Measurements from ENCODE around the gene RAD1. TPM values are rescaled to one million over a fixed set of nuclear protein-coding genes. Genes with fewer than 3 reads are reported as not detected.

Gene RAD1
- polyA plus RNA-seq, 1 donor (not counting 4 experiments of a cell fraction or from before 2014, with no cell fraction given), result 23.1 TPM

GRCh38 chr5:34870382-34870781 is 44.9 kb downstream of the RAD1 start:
- Histone ChIP-seq H3K4me1 (ENCODE audit: control insufficient read depth, extremely low read depth, insufficient read depth, low read length) (no peaks in the 10 kb centered on the region), H3K79me2 (ENCODE audit: control insufficient read depth, insufficient read depth, low read length) (no peaks in the 10 kb centered on the region), H3K27me3 (ENCODE audit: control insufficient read depth, extremely low read depth, insufficient read depth, low read length) (no peaks in the 10 kb centered on the region), H3K9me3 (ENCODE audit: control insufficient read depth, low read depth, low read length) (no peaks in the 10 kb centered on the region), H2AFZ (ENCODE audit: control insufficient read depth, low read length) (no peak overlapping the region), H4K20me1 (ENCODE audit: control insufficient read depth, extremely low read depth, insufficient read depth, low read length) (no peaks in the 10 kb centered on the region), H3K9ac (ENCODE audit: control insufficient read depth, extremely low read depth, insufficient read depth, low read length) (no peak overlapping the region), H3K4me3 (ENCODE audit: control insufficient read depth in 2 of 3, extremely low read depth in 1 of 3, insufficient read depth in 2 of 3, low read depth in 1 of 3, low read length in 3 of 3) (no peak overlapping the region), H3K9me1 (ENCODE audit: control insufficient read depth, extremely low read depth, insufficient read depth, low read length) (no peaks in the 10 kb centered on the region), H3K36me3 (ENCODE audit: control insufficient read depth in 2 of 2, extremely low read depth in 1 of 2, insufficient read depth in 2 of 2, low read length in 2 of 2) (no peaks in the 10 kb centered on the region), H3K4me2 (ENCODE audit: control insufficient read depth, extremely low read depth, insufficient read depth, low read depth, low read length) (no peak overlapping the region), H3K27ac (ENCODE audit: control insufficient read depth, insufficient read depth, low read length) (no peak overlapping the region)
- TF ChIP-seq EZH2 (IDR thresholded peaks at IDR 0.05; ENCODE audit: low read length), result no peak
- dilution Hi-C loops (cut with MboI; ENCODE audit: extremely low pct_ligation_motif_present, low sequenced_read_pairs), result no loop called here
- no peak for DNase-seq (ENCODE audit: low read depth, low spot score)
- FAIRE-seq, result no peak

GRCh38 chr5:34869256-34869655 is 46.0 kb downstream of the RAD1 start:
- no peak for DNase-seq (ENCODE audit: low read depth, low spot score)
- Histone ChIP-seq H2AFZ (ENCODE audit: control insufficient read depth, low read length) (no peak overlapping the region), H3K36me3 (ENCODE audit: control insufficient read depth in 2 of 2, extremely low read depth in 1 of 2, insufficient read depth in 2 of 2, low read length in 2 of 2) (no peaks in the 10 kb centered on the region), H3K9ac (ENCODE audit: control insufficient read depth, extremely low read depth, insufficient read depth, low read length) (no peak overlapping the region), H3K9me3 (ENCODE audit: control insufficient read depth, low read depth, low read length) (no peaks in the 10 kb centered on the region), H3K27ac (ENCODE audit: control insufficient read depth, insufficient read depth, low read length) (no peak overlapping the region), H3K79me2 (ENCODE audit: control insufficient read depth, insufficient read depth, low read length) (no peaks in the 10 kb centered on the region), H3K9me1 (ENCODE audit: control insufficient read depth, extremely low read depth, insufficient read depth, low read length) (no peaks in the 10 kb centered on the region), H3K4me1 (ENCODE audit: control insufficient read depth, extremely low read depth, insufficient read depth, low read length) (no peaks in the 10 kb centered on the region), H4K20me1 (ENCODE audit: control insufficient read depth, extremely low read depth, insufficient read depth, low read length) (no peaks in the 10 kb centered on the region), H3K4me2 (ENCODE audit: control insufficient read depth, extremely low read depth, insufficient read depth, low read depth, low read length) (no peak overlapping the region), H3K4me3 (ENCODE audit: control insufficient read depth in 2 of 3, extremely low read depth in 1 of 3, insufficient read depth in 2 of 3, low read depth in 1 of 3, low read length in 3 of 3) (no peak overlapping the region), H3K27me3 (ENCODE audit: control insufficient read depth, extremely low read depth, insufficient read depth, low read length) (no peaks in the 10 kb centered on the region)
- no peak for FAIRE-seq
- TF ChIP-seq, protein P1, sequence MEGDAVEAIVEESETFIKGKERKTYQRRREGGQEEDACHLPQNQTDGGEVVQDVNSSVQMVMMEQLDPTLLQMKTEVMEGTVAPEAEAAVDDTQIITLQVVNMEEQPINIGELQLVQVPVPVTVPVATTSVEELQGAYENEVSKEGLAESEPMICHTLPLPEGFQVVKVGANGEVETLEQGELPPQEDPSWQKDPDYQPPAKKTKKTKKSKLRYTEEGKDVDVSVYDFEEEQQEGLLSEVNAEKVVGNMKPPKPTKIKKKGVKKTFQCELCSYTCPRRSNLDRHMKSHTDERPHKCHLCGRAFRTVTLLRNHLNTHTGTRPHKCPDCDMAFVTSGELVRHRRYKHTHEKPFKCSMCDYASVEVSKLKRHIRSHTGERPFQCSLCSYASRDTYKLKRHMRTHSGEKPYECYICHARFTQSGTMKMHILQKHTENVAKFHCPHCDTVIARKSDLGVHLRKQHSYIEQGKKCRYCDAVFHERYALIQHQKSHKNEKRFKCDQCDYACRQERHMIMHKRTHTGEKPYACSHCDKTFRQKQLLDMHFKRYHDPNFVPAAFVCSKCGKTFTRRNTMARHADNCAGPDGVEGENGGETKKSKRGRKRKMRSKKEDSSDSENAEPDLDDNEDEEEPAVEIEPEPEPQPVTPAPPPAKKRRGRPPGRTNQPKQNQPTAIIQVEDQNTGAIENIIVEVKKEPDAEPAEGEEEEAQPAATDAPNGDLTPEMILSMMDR (optimal IDR thresholded peaks at IDR 0.05 in 1 of 3, IDR thresholded peaks at IDR 0.05 in 1 of 3, conservative IDR thresholded peaks at IDR 0.05 in 1 of 3; ENCODE audit: extremely low read depth in 1 of 3, insufficient read depth in 2 of 3, low read length in 3 of 3), result no peak
- no peak for TF ChIP-seq EZH2 (IDR thresholded peaks at IDR 0.05; ENCODE audit: low read length)
- dilution Hi-C loops (cut with MboI; ENCODE audit: extremely low pct_ligation_motif_present, low sequenced_read_pairs), result no loop called here

DNA sequence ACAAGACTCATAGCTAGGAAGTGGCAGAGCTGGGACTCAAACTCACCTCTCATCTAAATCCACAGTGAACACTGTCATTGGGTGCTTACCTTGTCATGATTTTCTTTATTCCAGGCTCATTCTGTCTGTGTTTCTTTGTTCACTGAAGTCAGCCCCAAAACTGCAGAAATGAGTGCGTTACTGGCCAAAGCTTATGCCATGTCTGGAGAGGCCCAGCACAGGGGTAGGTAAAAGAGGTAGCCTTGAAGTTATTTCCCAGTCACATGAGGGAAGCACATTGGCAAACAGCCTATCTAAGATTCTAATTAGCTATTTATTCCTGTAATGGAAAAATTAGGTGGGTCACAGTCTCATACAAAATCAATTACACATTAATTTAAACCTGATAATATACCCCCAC is 46.5 kb downstream of the RAD1 start:
- Histone ChIP-seq H3K4me2 (ENCODE audit: control insufficient read depth, extremely low read depth, insufficient read depth, low read depth, low read length) (no peak overlapping the region), H3K4me1 (ENCODE audit: control insufficient read depth, extremely low read depth, insufficient read depth, low read length) (no peaks in the 10 kb centered on the region), H3K79me2 (ENCODE audit: control insufficient read depth, insufficient read depth, low read length) (no peaks in the 10 kb centered on the region), H3K9ac (ENCODE audit: control insufficient read depth, extremely low read depth, insufficient read depth, low read length) (no peak overlapping the region), H2AFZ (ENCODE audit: control insufficient read depth, low read length) (no peak overlapping the region), H4K20me1 (ENCODE audit: control insufficient read depth, extremely low read depth, insufficient read depth, low read length) (no peaks in the 10 kb centered on the region), H3K4me3 (ENCODE audit: control insufficient read depth in 2 of 3, extremely low read depth in 1 of 3, insufficient read depth in 2 of 3, low read depth in 1 of 3, low read length in 3 of 3) (no peak overlapping the region), H3K9me1 (ENCODE audit: control insufficient read depth, extremely low read depth, insufficient read depth, low read length) (no peaks in the 10 kb centered on the region), H3K9me3 (ENCODE audit: control insufficient read depth, low read depth, low read length) (no peaks in the 10 kb centered on the region), H3K27ac (ENCODE audit: control insufficient read depth, insufficient read depth, low read length) (no peak overlapping the region), H3K36me3 (ENCODE audit: control insufficient read depth in 2 of 2, extremely low read depth in 1 of 2, insufficient read depth in 2 of 2, low read length in 2 of 2) (no peaks in the 10 kb centered on the region), H3K27me3 (ENCODE audit: control insufficient read depth, extremely low read depth, insufficient read depth, low read length) (no peaks in the 10 kb centered on the region)
- FAIRE-seq (no peak), DNase-seq (ENCODE audit: low read depth, low spot score) (no peak)
- dilution Hi-C loops (cut with MboI; ENCODE audit: extremely low pct_ligation_motif_present, low sequenced_read_pairs), result no loop called here
- TF ChIP-seq, protein P1 (optimal IDR thresholded peaks at IDR 0.05 in 1 of 3, IDR thresholded peaks at IDR 0.05 in 1 of 3, conservative IDR thresholded peaks at IDR 0.05 in 1 of 3; ENCODE audit: extremely low read depth in 1 of 3, insufficient read depth in 2 of 3, low read length in 3 of 3), result no peak
- TF ChIP-seq EZH2 (IDR thresholded peaks at IDR 0.05; ENCODE audit: low read length), result no peak

Measured in keratinocyte (primary cell).